Endometrium (tissue), 2 donors: ENCODE measurements around the gene LUM.
"Not testable (repeated sequence)": the region's sequence is repeated elsewhere in the genome, so short reads cannot be mapped to it uniquely, and the experiment has no call there.

Source experiments
- FAIRE-seq: peaks from 2 replicates; lab custom pipeline; 2012; peaks lifted over from hg19 to GRCh38; lab: Jason Lieb, UNC
- donor health status: control.
- donor health status: control.

The LUM gene

GRCh38 chr12:91109581-91110310, 1.5 kb downstream of the LUM start:
- FAIRE-seq: peak; percentile 26

GRCh38 chr12:91109148-91109564, 2.1 kb downstream of the LUM start:
- FAIRE-seq: peak; percentile 18

- no peak for FAIRE-seq
These were observed 3.0 kb downstream of the LUM start for GRCh38 chr12:91108196-91108755.

GRCh38 chr12:91106283-91106682, 5.0 kb downstream of the LUM start:
- no peak for FAIRE-seq

- FAIRE-seq: no peak
These were observed 5.5 kb downstream of the LUM start for GRCh38 chr12:91105807-91106206.

GRCh38 chr12:91104812-91105466, 6.4 kb downstream of the LUM start:
- no peak for FAIRE-seq

- FAIRE-seq: peak; percentile 93
These were observed 7.7 kb downstream of the LUM start for GRCh38 chr12:91103624-91104023.

- no peak for FAIRE-seq
These were observed 8.2 kb downstream of the LUM start for GRCh38 chr12:91103101-91103500.

- no peak for FAIRE-seq
These were observed 10.4 kb downstream of the LUM start for GRCh38 chr12:91100906-91101305.

GRCh38 chr12:91099836-91100235, 11.5 kb downstream of the LUM start:
- FAIRE-seq: no peak

GRCh38 chr12:91099341-91099740, 12.0 kb downstream of the LUM start:
- no peak for FAIRE-seq

- FAIRE-seq: peak; percentile 86
These were observed 12.4 kb downstream of the LUM start for GRCh38 chr12:91098941-91099340.

GRCh38 chr12:91098461-91098860, 12.8 kb downstream of the LUM start:
- no peak for FAIRE-seq

GRCh38 chr12:91094957-91095356, 16.3 kb downstream of the LUM start:
- no peak for FAIRE-seq

- peak; percentile 78 for FAIRE-seq
These were observed 17.1 kb downstream of the LUM start for GRCh38 chr12:91094032-91094662.

- FAIRE-seq: no peak
These were observed 18.0 kb downstream of the LUM start for GRCh38 chr12:91093341-91093740.

GRCh38 chr12:91091916-91092715, 19.2 kb downstream of the LUM start:
- no peak for FAIRE-seq

GRCh38 chr12:91089953-91090352, 21.3 kb downstream of the LUM start:
- not testable (repeated sequence) for FAIRE-seq

GRCh38 chr12:91080041-91080440, 31.3 kb downstream of the LUM start:
- no peak for FAIRE-seq

GRCh38 chr12:91078501-91078900, 32.8 kb downstream of the LUM start:
- no peak for FAIRE-seq

- no peak for FAIRE-seq
These were observed 33.9 kb downstream of the LUM start for GRCh38 chr12:91077228-91077954.
